GM18511 (cell line): ENCODE results near the gene PRR5L.
"Not testable (repeated sequence)": the region's sequence is repeated elsewhere in the genome, so short reads cannot be mapped to it uniquely, and the experiment has no call there.

Experiments used
- ATAC-seq: cut with Tn5 transposase; IDR thresholded peaks from one replicate; pipeline ENCODE4 v1.9.1; 2021; ENCODE audit warnings: mild to moderate bottlenecking, moderate library complexity; ENCODE audit not compliant: unreplicated experiment

The PRR5L gene

DNA sequence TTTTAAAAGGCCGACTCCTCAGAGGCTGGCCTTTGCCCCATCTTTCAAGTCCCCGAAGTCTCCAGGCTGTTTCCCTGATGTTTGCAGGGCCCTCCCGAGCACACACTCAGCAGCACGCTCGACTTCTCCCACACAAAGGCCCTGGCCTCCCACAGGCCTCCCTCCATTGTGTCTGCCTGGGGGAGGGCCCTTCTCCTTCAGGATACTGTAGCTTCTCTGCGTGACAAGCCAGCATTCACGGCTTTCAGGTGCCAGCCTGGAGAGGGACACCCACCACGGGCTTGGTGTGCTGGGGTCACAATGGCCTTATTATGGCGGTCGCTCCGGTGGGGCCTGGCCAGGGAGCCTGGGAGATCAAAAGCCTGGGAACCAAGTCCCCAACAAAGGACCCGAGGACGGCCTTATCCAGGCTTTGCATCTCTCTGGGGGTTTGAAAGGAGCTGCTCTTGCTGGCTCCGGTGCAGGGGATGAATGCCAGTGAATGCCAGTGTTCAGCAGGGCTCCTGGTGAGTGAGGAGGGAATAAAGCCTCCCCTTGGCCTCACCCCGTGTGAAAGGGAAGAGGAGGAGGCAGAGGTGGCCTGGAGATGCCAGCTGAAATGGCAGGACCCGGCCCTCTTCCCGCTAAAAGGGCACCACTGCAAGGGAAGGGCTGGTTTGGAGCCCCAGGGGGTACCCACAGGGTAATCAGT is 159.0 kb downstream of the PRR5L start:
- no peak for ATAC-seq

DNA sequence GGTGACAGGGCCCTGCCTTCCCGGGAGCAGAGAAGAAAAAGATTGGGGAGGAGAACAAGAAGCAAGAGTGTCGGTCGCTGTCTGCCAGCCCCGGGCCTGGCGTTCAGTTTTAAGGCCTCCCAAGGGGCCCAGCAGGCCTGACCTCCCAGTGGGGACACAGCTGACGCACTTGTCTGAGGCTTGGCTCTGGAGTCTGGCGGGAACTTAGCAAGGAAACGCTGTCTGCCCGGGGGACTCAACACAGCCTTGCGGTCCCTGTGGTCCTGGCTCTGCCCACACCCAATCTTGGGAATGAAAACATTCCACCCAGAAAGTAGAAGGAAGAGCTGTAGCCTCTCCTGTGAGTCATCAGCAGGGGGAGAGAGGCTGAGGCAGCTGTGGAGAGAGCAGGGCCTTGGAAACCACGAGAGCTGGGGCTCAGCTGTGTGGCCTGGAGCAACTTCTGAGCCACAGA is 159.6 kb downstream of the PRR5L start:
- ATAC-seq = no peak

DNA sequence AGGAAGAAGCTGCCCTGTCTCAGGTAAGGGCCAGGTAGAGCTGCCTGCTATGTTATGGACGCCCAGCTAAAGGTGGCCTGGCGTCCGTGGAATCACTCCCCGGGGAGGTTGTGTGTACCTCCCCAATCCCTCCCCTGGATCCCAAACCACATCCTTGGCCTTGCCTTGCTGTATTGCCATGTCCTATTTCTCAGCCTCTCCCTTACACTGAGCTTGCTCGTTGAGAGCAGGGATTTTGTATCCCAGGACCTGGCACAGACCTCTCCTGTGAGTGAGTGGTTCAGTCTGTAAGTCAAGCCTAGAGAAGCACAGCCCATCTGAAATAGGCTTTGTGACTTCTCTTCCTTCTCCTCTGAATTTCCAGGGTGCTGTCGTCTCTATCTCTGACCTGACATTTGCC is 160.1 kb downstream of the PRR5L start:
- ATAC-seq = no peak

DNA sequence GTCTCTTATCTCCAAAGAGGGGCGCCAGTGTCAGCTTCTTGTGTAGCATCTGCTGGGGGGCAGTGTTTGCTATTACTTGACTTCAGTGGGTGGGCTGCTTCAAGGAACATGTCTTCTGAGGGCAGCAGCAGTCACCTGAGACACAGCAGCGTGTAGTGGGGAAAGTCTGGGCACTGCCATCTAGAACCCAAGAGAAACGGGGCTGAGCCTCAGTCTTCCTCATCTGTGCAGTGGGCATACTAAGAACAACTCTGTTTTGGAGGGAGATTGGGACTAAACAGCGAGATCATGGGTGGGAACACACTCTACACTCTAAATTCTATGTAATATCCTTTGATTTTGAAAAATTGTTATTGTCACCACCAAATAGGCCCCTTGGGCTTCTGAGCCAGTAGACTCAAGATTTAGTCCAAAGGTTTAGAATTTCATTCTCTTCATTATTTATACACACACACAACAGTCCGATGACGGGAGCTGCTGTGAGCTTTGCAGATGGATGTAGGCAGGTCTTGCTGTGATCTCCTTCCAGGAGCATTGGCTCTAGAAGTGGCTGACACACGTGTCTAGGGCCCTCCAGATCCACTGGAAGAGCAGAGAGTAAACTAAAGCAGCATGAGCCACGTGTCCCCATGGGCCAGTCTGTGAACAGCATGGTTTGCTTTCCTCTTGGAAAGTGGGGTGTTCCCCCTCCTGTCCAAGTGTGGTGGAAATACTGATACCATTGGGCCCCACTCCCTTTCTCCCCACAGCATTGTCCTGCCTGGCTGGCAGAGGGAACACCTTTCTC is 162.2 kb downstream of the PRR5L start:
- ATAC-seq = no peak

DNA sequence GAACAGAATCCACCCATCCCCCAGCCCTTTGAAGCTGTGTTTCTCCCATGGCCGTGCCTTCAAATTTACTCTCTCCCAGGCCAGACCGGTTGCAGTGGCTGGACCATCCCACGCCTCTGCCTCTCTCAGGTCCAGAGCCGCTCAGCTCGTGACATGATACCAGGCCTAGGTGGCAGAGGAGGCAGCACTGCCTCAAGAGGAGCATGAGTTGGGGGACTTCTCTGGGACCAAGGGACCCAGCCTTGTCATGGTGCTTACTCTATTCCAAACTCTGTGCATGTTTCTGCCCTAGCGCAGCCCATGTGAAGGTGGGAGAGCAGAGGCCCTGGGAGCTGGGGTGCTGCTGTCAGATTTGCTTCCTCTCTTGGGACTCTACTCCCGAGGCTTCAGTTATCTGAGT is 163.0 kb downstream of the PRR5L start:
- no peak for ATAC-seq

DNA sequence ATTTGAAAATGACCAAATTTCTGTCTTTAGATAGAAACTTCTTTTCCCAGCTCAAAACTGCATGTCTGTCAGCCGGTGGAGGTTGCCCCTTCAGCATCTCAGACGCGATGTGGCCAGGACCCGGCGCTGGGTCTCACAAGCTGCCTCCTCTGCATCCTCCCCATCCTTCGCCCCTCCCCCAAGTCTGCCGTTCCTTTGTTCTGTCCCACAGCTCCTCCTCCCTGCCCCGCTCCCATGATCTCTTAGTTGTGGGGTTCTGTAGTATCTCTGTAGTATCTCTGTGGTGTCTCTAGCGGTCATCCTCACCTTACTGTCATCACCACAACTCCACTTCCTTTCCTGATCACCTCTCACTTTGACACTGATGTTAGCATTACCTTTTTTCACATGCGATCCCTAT is 164.1 kb downstream of the PRR5L start:
- no peak for ATAC-seq

DNA sequence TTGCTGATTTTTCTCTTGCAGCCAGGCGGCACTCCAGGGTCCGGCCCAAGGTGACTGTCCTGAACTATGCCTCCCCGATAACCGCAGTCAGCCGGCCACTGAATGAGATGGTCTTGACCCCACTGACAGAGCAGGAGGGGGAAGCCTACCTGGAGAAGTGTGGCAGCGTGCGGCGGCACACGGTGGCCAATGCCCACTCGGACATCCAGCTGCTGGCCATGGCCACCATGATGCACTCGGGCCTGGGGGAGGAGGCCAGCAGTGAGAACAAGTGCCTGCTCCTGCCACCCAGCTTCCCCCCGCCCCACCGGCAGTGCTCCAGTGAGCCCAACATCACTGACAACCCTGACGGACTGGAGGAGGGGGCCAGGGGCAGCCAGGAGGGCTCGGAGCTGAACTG is 166.2 kb downstream of the PRR5L start:
- ATAC-seq = no peak

DNA sequence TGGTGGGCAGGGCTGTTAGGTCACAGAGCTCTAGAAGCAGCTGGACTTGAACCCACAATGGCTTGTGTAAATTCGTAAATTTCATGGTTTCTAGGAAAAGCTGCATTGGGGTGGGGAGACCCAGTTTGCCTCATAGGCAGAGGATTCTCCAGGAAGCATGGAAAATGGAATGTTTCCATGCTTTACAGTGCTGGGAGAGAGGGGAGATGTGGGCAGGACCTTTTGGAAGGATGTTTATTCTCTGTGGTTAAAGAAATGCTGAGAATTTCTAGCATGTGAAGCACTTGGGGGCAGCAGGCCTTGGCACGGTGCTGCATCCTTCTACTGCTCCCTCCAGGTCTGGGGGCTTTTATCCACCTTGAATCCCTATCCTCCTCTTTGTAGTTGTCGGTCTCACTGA is 167.7 kb downstream of the PRR5L start:
- no peak for ATAC-seq

DNA sequence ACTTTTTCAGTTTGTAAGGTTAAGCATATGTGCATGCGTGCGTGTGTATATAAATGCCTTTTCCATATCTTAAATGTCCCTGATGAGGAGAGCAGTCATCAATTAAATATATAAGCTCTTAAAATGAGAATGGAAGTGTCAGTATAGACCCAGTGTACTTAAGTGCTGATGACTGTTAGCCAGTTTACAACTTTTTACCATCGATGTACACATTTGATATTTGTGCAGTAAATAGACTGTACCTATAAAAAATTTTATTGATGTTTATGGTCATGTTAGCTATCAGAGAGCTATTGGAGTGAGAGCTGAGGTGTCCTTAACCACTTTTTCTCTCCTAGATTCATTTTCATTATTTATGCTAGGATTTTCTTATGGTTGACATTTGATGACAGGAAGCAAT is 168.6 kb downstream of the PRR5L start:
- ATAC-seq = no peak

DNA sequence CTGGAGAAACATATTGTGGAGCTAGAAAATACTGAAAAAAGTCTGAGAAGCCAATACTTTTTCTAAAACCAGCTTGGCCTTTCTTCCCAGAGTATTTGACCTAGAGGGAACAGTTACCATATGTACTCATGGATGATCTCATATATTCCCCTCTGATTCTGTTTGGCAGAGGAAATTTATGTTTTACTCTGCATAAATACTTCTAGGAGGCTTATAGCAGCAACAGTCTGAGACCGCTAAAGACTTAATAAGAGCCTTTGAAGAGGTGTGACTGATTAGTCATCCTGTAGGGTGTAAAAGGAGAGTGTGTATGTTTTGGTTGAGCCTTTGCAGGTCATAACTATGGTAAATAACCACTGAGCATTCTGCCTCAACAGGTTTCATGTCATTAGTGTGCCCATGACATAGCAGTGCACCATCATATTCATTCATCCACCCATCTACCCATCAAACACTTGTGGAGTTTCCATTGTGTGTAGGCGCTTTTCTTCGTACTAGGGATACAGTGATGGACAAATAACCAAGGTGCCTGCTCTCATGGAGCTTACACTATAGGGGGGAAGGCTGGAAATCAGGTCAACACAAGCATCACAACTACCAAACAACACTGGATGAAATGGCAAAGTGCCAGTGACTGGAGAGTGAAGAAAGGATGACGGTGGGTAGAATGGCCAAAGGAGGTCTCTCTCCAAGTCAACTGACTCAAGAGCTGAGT is 169.5 kb downstream of the PRR5L start:
- no peak for ATAC-seq

DNA sequence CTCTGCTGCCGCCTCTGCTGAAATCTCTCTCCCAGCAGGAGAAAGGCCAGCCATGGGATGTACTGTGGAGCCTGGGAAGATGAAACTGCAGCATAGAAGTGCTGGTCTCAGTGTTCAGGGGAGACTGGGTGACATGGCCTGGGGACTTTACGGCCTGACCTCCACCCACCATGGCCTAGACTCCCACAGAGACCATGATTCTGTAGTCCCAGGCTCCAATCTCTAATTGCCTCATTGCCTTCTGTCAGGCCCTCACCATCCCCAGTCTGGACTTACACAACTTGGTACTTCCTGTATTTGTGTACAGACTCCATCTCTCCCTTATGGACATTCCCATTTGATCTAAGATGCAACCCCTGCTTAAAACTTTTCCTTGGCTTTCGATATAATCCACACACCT is 170.9 kb downstream of the PRR5L start:
- no peak for ATAC-seq

DNA sequence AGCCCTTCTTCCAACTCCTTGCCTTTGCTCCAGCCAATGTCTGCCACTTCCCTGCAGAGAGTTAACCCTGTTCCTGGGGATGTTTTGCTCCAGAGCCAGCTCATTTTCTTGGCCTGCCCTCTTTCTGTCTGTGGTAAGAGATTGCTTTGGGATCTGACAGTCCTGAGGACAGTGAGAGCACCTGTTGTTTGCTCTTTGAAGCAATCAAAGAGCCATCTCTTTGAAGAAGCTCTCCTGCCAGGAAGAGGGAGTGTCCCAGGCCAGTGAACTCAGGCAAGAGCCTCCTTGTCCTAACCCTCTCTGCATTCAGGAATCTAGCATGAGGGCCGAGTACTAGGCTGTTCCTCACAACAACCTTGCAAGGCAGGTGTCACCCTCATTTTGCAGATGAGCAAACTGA is 171.8 kb downstream of the PRR5L start:
- no peak for ATAC-seq

DNA sequence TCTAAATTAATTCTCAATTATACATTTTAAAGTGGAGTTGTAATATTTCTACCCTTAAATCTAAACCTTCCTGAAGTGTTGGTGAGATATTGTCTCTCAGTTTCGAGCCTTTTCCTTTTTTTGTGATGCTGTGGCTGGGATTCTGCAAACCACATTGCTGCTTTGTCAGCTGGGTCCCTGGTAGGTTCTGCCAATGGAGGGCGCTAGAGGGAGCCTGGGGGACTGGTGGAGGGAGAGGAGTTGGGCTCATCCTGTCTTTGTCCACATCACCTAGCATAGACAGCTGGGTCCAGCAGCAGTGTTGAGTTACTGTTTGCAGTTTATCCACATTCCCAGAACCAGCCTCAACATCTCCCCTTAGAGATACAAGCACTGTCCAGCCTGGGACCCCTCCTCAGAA is 173.0 kb downstream of the PRR5L start:
- ATAC-seq = no peak

DNA sequence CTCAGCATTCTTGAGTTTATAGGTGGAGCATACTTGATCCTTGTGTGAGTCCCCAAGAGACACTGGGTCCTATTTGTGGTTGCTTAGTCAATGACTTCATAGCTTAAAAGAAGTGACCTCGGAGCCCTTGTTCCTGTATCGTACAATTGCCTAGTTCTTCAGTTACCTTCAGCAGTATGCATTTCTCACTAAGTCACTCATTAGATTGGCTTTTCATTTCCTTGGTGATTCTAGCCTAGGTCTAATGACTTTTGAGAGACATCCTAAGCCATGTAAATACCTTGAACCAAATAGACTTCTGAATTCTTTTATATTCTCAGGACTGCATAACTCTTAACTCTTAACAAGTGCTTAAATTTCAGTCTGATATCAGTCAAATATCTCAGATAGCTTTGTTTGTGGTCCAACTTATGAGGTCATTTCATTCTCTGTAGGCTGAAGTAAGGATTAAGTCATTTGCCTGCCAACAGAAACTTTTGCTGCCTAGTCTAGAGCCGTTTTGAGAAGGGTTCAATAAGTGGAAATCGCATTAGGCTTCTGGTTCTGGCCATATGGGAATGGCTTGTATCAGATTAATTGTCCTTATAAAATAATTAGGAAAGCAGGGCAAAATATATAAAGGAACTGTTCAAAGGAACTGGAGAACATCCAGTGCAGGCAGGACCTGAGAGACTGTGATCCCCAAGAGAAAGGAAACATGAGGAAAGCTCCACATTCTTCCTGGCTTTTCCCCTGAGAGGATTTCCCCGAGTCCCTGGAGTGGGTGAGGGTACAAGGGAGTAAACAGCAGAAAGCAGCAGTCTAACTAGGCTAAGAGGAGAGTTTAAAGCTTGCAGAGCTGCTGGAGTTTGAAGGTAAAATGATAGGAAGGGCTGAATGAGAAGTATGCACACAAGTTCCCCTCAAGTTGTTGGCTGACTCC is 174.1 kb downstream of the PRR5L start:
- ATAC-seq = no peak

DNA sequence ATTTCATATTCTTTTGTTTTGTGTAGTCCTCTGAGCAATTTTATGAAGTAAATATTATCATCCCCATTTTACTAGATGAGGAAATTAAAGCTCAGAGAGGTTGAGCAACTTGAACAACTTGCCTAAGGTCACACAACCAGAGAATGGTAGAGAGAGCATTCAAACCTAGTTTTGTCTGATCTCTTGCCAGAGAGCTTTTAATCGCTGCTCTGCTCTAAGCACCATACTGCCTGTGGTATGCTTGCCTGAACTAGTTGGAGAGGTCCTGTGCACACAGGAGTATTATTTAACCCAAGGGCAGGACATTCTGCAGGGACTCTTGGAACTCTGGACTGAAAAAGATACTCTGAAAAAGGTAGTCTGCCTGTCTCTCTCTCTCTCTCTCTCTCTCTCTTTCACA is 175.5 kb downstream of the PRR5L start:
- ATAC-seq = no peak

DNA sequence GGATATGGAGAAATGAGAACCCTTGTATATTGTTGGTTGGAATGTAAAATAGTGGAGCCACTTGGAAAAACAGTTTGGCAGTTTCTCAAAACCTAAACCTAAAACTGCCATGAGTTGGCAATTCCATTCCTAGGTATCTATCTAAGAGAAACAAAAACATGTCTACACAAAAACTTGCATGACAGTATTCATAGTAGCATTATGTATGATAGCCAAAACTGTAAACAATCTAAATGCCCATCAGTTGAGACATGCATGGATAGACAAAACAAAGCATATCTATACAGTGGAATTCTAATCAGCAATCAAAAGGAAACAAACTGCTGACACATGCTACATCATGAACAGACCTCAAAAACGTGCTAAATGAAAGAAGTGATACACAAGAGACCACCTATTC is 179.1 kb downstream of the PRR5L start:
- no peak for ATAC-seq

DNA sequence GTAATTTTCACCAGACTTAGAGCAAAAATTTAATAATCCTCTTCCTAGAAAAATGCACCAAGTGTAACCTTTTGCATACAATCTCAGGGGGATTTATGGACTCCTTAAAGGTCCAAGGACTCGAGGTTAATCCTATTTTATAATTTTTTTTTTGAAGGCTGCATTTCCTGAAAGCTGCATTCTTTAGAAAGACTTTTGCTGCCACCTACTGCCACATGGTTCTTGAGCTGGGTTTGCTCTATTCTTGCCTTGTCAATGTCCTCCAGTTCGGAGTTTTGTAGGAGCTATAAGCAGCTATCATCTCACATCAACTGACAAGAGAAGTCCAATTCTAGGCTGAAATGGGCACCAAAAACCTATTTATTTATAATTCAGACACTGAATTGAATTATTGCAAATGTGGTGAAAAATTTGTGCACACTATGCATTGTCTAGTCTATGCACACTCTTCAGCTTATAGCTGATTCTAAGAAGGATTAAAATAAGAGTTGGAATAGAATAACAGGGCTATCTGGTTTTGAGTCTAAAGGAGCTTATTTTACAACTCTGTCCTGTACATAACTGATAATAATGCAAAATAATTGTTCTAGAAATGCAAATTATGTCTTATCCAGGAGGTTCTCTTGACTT is 182.7 kb downstream of the PRR5L start:
- no peak for ATAC-seq

DNA sequence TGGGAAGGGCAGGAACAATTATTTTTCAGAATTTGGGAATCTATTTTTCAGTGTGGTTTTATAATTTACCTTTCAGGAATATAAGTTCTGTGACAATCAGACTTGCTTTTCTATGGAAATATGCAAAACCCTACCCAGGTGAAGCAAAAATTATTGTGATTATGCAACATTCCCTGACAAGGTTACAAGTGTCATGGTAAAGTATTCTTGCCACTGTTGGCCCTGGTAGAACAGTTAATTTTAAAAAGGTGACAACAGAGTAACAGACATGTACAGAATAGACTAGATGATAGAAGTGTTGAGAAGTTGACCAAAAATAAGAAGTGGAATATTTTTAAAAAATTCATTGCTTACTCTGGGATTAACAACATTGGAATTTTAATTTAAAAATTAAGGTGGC is 184.7 kb downstream of the PRR5L start:
- ATAC-seq = no peak

DNA sequence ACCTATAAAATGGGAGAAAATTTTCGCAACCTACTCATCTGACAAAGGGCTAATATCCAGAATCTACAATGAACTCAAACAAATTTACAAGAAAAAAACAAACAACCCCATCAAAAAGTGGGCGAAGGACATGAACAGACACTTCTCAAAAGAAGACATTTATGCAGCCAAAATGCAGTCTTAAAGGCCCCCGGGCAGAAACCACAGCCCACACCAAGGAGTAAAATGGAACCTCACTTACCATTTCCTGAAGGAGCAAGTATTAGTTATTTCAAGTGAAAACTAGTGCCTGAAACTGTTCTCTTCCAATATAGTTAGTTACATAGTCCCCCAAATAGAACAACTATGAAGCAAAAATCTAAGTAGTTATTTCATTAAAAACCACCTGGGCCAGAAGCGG is 187.0 kb downstream of the PRR5L start:
- not testable (repeated sequence) for ATAC-seq

DNA sequence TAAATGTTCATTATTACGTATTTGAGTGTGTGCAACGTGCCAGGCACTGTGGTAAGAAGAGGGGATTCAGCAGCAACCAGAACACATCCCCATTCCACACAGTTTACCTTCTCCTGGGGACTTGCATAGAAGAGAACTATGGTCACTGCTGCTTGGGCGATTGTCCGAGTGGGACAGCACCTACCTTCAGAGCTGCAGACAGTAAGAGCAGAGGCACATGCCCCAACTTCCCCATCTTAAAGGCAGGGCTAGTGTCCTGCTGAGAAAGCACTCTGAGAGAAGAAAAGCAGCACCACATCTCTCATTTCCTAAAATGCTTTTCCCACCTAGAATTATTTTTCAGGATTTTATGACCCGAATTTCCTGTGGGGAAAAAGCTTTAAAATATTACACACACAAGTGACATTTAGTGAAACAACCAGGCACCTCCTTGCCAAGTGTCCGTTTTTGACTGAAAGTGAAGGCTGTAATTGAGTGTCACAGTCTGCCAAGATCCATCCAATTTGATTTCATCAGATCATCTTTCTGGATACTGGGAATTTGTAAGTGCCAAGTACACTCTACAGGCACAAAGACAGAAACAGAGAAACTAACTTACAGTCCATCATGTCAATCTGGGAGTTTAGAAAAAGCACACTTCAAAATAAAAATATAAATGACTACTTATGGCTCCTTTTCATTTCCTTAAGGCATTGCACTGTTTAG is 189.4 kb downstream of the PRR5L start:
- no peak for ATAC-seq
